Measurements from ENCODE around the gene WDR12. TPM values are rescaled to one million over a fixed set of nuclear protein-coding genes. Genes with fewer than 3 reads are reported as not detected.

The WDR12 gene
- total RNA-seq, 2 experiments from 2014 or later = 38.4 to 91.4 TPM

- no peak for DNase-seq (ENCODE audit: low spot score)
- intact Hi-C loops (cut with micrococcal nuclease; ENCODE audit: unreplicated experiment) = no loop called here
- H3K4me1 ChIP-seq (ENCODE audit: insufficient read depth, low read length, poor library complexity, severe bottlenecking) = no peaks in the 10 kb centered on the region
These were observed 26.3 kb downstream of the WDR12 start for GRCh38 chr2:202885190-202885589.

GRCh38 chr2:202883987-202884675 is 27.3 kb downstream of the WDR12 start:
- Histone ChIP-seq H2AFZ (ENCODE audit: low read length) (no peak overlapping the region), H4K20me1 (ENCODE audit: insufficient read depth, low read length) (no peaks in the 10 kb centered on the region), H3K4me2 (ENCODE audit: low read length) (no peak overlapping the region), H3K4me3 (ENCODE audit: low read depth, low read length, poor library complexity, severe bottlenecking) (no peak overlapping the region), H3K4me1 (ENCODE audit: insufficient read depth, low read length, poor library complexity, severe bottlenecking) (no peaks in the 10 kb centered on the region), H3K36me3 (ENCODE audit: insufficient read depth, low read length) (peaks cover 90% of the 10 kb centered on the region), H3K27ac (ENCODE audit: low read depth, low read length, poor library complexity, severe bottlenecking) (no peak overlapping the region), H3K9me2 (ENCODE audit: insufficient read depth, low read length) (no peaks in the 10 kb centered on the region), H3K79me2 (ENCODE audit: insufficient read depth, low read depth, low read length) (no peaks in the 10 kb centered on the region), H3K9me3 (ENCODE audit: low read length) (no peaks in the 10 kb centered on the region)
- intact Hi-C loops (cut with micrococcal nuclease; ENCODE audit: unreplicated experiment) = no loop called here
- ChIA-PET CTCF (ENCODE audit: unreplicated experiment) (no interaction called here), POLR2A (interaction anchor here (0.6 kb wide), 1 partner anchor 263 kb away, joined by 5 read pairs; no protein-coding TSS in a partner anchor)
- TF ChIP-seq EZH2phosphoT487 (IDR thresholded peaks at IDR 0.05; ENCODE audit: borderline replicate concordance, low read depth, low read length) (no peak), CTCF (conservative IDR thresholded peaks at IDR 0.05; ENCODE audit: low read length) (peak; percentile 19; the same call in 1 of the 2 replicates)
- TSS peak; percentile 18 for BruUV-seq (replicated peaks)
- DNase-seq (ENCODE audit: low spot score) = no peak

More at GRCh38 chr2:202885190-202885589, 26.3 kb downstream of the WDR12 start:
- ChIA-PET POLR2A (interaction anchor here (0.7 kb wide), 1 partner anchor 10 kb away, joined by 4 read pairs; no protein-coding TSS in a partner anchor), CTCF (ENCODE audit: unreplicated experiment) (no interaction called here)
- TF ChIP-seq CTCF (conservative IDR thresholded peaks at IDR 0.05; ENCODE audit: low read length) (no peak), EZH2phosphoT487 (IDR thresholded peaks at IDR 0.05; ENCODE audit: borderline replicate concordance, low read depth, low read length) (no peak)
- H3K9me2 ChIP-seq (ENCODE audit: insufficient read depth, low read length) = no peaks in the 10 kb centered on the region
- H3K4me2 ChIP-seq (ENCODE audit: low read length) = no peak overlapping the region
- H4K20me1 ChIP-seq (ENCODE audit: insufficient read depth, low read length) = no peaks in the 10 kb centered on the region
- peaks cover 90% of the 10 kb centered on the region for H3K36me3 ChIP-seq (ENCODE audit: insufficient read depth, low read length)
- H3K79me2 ChIP-seq (ENCODE audit: insufficient read depth, low read depth, low read length) = no peaks in the 10 kb centered on the region
- H2AFZ ChIP-seq (ENCODE audit: low read length) = no peak overlapping the region
- H3K27ac ChIP-seq (ENCODE audit: low read depth, low read length, poor library complexity, severe bottlenecking) = no peak overlapping the region
- no peaks in the 10 kb centered on the region for H3K9me3 ChIP-seq (ENCODE audit: low read length)
- BruUV-seq (replicated peaks) = no TSS peak
- H3K4me3 ChIP-seq (ENCODE audit: low read depth, low read length, poor library complexity, severe bottlenecking) = no peak overlapping the region

GRCh38 chr2:202881570-202881969 is 29.9 kb downstream of the WDR12 start:
- Histone ChIP-seq H2AFZ (ENCODE audit: low read length) (no peak overlapping the region), H4K20me1 (ENCODE audit: insufficient read depth, low read length) (no peaks in the 10 kb centered on the region), H3K4me2 (ENCODE audit: low read length) (no peak overlapping the region), H3K79me2 (ENCODE audit: insufficient read depth, low read depth, low read length) (no peaks in the 10 kb centered on the region), H3K9me3 (ENCODE audit: low read length) (no peaks in the 10 kb centered on the region), H3K36me3 (ENCODE audit: insufficient read depth, low read length) (peaks cover 80% of the 10 kb centered on the region), H3K9me2 (ENCODE audit: insufficient read depth, low read length) (no peaks in the 10 kb centered on the region), H3K4me1 (ENCODE audit: insufficient read depth, low read length, poor library complexity, severe bottlenecking) (no peaks in the 10 kb centered on the region), H3K4me3 (ENCODE audit: low read depth, low read length, poor library complexity, severe bottlenecking) (no peak overlapping the region), H3K27ac (ENCODE audit: low read depth, low read length, poor library complexity, severe bottlenecking) (no peak overlapping the region)
- TF ChIP-seq CTCF (conservative IDR thresholded peaks at IDR 0.05; ENCODE audit: low read length) (no peak), EZH2phosphoT487 (IDR thresholded peaks at IDR 0.05; ENCODE audit: borderline replicate concordance, low read depth, low read length) (no peak)
- intact Hi-C loops (cut with micrococcal nuclease; ENCODE audit: unreplicated experiment) = no loop called here
- BruUV-seq (replicated peaks) = no TSS peak
- ChIA-PET CTCF (ENCODE audit: unreplicated experiment) (no interaction called here), POLR2A (interaction anchor here (0.7 to 1.3 kb wide), 2 partner anchors 9 to 47 kb away, joined by 3 to 7 read pairs; no protein-coding TSS in a partner anchor)
- DNase-seq (ENCODE audit: low spot score) = no peak

All from OCI-LY7 (cell line).